Right lobe of liver (tissue), 6 donors: ENCODE measurements around the gene MAB21L2. TPM values are rescaled to one million over a fixed set of nuclear protein-coding genes. Genes with fewer than 3 reads are reported as not detected.

Experiments
- ATAC-seq, 4 donors: fragments of 200-7000 bp; cut with Tn5 transposase; one replicate each; pipeline ENCODE4 v1.9.1; 2020; ENCODE audit warnings: mild to moderate bottlenecking in 4 of 4, moderate library complexity in 4 of 4
- DNase-seq, 3 donors: peaks; one replicate each; pipeline ENCODE4 v3.0.0-alpha.2; 2020
- H3K27ac ChIP-seq, 3 donors: fragments of 200-600 bp; one replicate each; pipeline ENCODE4 v1.8.0; 2022
- H3K27me3 ChIP-seq, 2 donors: fragments of 200-600 bp; one replicate each; pipeline ENCODE4 v1.8.0; 2022
- H3K36me3 ChIP-seq, 4 donors: fragments of 200-600 bp; sonication (generic) in 1 of 4; one replicate each; pipeline versions ENCODE4 v1.5.1 to v1.8.0; 2017 to 2022; ENCODE audit warnings: control low read depth in 1 of 4
- H3K4me1 ChIP-seq, 4 donors: fragments of 200-600 bp; sonication (generic) in 1 of 4; one replicate each; pipeline versions ENCODE4 v1.5.1 to v1.8.0; 2017 to 2022; ENCODE audit warnings: control low read depth in 1 of 4
- H3K4me3 ChIP-seq, 3 donors: fragments of 200-600 bp; one replicate each; pipeline ENCODE4 v1.8.0; 2022
- H3K9me3 ChIP-seq, 4 donors: fragments of 200-600 bp; sonication (generic) in 1 of 4; one replicate each; pipeline versions ENCODE4 v1.5.1 to v1.8.0; 2017 to 2022; ENCODE audit warnings: control low read depth in 1 of 4
- POLR2A ChIP-seq: fragments of 450-650 bp; IDR thresholded peaks from one replicate; pipeline ENCODE4 v1.6.1; 2017; ENCODE audit warnings: antibody characterized with exemption, mild to moderate bottlenecking
- WGBS: methylation state at CpG from one replicate; pipeline ENCODE4 v1.1.6; 2018; ENCODE audit warnings: low coverage, low lambda C conversion rate; ENCODE audit not compliant: insufficient coverage; ENCODE audit errors: missing lambda C conversion rate; 5-methylcytosine and 5-hydroxymethylcytosine counted together
- intact Hi-C, 2 donors: fragments of 100-400 bp; cut with DNase I; formaldehyde crosslinking; loops; one replicate each; pipeline versions ENCODE4 v1.11.2 to v1.14.1; 2022
- total RNA-seq, 6 experiments: library from RNA; depleted of rRNA in 2 of 6; stranded (reverse); fragments of >200 nt in 2 of 6; fragmentation: NEBNext Ultra II Directional in 3 of 6; extraction: Animal tissue kit (Norgen Biotek cat#: 25700) in 3 of 6; gene quantifications; one replicate each; pipeline versions ENCODE4 v1.1.0 to v1.2.4, GENCODE V29; 2016 to 2023
- TF ChIP-seq, protein P1 (sequence below), 4 donors: fragments of 200-600 bp in 3 of 4; fragments of 450-650 bp in 1 of 4; IDR thresholded peaks; one replicate each; pipeline versions ENCODE4 v1.5.1 to v1.8.0; 2016 to 2022; ENCODE audit warnings: antibody characterized with exemption in 4 of 4, mild to moderate bottlenecking in 2 of 4
- donor health status: DM: no; HTN: yes; CAD: no.
- donor health status: DM: no; HTN: no; CAD: no.
- donor health status: DM: no; HTN: no; CAD: no.
- donor health status: DM: no; HTN: yes; CAD: no.
- donor health status: DM: no; HTN: yes; CAD: no.

MAB21L2 gene
- total RNA-seq, 6 experiments from 2014 or later, result 0.06 to 0.70 (median 0.31) TPM; not detected in 1

DNA sequence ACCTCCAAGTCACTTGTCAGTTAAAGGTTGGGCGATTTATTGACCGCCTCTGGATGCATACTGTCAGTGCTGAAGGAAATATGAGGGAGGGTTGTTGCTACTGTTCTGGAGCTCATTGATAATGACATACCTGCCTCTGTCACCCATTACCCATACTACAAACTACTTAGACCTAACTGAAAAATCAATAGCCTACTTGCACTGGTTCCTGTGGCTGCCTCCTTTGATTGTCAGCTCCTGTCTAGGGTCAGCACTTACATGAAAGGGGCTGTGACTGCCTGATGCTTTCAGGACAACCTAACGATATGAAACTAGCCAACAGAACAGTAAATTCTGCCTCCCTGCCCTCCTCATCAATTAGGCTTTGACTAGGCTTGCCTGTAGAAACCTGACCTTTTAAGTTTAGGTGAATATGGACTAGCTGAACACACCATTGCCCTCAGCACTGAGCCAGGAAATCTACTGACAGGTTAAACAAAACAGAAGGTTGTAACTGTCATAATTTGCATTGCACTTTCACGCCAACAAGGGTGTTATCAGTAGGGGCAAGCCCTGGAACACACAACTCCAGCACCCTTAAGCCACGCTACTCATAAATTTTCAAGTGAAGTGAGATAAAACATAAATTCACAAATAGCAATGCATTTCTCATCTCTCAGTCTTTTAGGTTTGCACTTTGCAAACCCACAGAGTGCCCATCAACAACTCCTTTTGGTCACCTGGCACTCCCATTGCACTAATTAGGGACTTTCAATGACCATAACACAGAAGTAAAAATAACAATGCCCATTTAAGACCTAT lies 9.0 kb upstream of the MAB21L2 start:
- no peak for TF ChIP-seq POLR2A
- TF ChIP-seq, protein P1, sequence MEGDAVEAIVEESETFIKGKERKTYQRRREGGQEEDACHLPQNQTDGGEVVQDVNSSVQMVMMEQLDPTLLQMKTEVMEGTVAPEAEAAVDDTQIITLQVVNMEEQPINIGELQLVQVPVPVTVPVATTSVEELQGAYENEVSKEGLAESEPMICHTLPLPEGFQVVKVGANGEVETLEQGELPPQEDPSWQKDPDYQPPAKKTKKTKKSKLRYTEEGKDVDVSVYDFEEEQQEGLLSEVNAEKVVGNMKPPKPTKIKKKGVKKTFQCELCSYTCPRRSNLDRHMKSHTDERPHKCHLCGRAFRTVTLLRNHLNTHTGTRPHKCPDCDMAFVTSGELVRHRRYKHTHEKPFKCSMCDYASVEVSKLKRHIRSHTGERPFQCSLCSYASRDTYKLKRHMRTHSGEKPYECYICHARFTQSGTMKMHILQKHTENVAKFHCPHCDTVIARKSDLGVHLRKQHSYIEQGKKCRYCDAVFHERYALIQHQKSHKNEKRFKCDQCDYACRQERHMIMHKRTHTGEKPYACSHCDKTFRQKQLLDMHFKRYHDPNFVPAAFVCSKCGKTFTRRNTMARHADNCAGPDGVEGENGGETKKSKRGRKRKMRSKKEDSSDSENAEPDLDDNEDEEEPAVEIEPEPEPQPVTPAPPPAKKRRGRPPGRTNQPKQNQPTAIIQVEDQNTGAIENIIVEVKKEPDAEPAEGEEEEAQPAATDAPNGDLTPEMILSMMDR (IDR thresholded peaks at IDR 0.05), result no peak
- intact Hi-C loops, result no loop called here
- H3K27ac ChIP-seq, result no peak overlapping the region
- no peak for ATAC-seq
- H3K4me3 ChIP-seq, result no peak overlapping the region
- H3K4me1 ChIP-seq, result no peaks in the 10 kb centered on the region
- H3K27me3 ChIP-seq, result no peaks in the 10 kb centered on the region
- no peak for DNase-seq
- H3K36me3 ChIP-seq, result no peaks in the 10 kb centered on the region
- WGBS, result 89% methylated on average over 5 of the region's 5 CpGs
- H3K9me3 ChIP-seq, result no peaks in the 10 kb centered on the region

DNA sequence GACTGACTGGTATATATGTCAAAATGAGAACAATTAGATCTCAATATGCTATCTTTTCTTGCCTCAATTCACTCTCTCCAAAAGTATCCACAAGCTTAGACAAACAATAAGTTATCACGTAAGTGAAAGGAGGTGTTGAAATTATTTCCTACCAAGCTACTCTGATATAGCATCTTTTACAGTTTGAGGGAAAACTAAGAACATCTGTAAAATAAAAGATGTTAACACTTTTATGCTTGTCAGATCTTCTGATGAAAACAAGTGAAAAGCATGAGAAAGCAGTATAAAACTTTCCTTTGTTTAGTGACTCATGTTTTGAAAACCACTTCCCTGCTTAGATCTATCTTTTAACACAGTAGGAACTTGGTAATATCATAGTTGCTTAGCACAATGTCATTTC lies 8.4 kb upstream of the MAB21L2 start:
- intact Hi-C loops, result no loop called here
- no peak overlapping the region for H3K27ac ChIP-seq

DNA sequence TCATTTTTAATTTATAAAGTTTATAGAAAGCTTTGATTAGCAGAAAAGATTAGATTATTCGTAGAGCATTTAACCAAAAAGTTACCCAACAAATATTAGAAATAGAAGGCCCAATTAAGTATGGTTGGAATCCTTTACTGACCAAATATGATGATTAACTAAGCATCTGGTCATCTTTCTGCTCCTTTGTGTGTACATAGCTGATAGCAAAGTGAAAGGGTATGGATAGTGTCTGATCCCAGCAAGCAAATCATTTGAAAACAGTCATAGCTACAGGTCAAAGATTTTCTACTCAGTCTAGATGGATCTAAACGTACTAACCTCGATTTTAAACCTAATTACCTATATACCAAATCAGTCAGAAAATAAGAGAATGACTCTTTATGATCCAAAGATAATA lies 7.3 kb upstream of the MAB21L2 start:
- intact Hi-C loops, result no loop called here
- WGBS, result 89% methylated on average over 3 of the region's 3 CpGs
- peak in 1 of 4 donors; percentile 48 for ATAC-seq

More for the DNA sequence above, 8.4 kb upstream of the MAB21L2 start:
- no peak for DNase-seq
- no peaks in the 10 kb centered on the region for H3K9me3 ChIP-seq
- no peak overlapping the region for H3K4me3 ChIP-seq
- H3K27me3 ChIP-seq, result no peaks in the 10 kb centered on the region
- WGBS, result 78% methylated on average over 1 of the region's 1 CpG
- TF ChIP-seq POLR2A, result no peak
- TF ChIP-seq, protein P1 (IDR thresholded peaks at IDR 0.05), result no peak
- peaks cover 0 to 4% (median 0%) of the 10 kb centered on the region in 4 donors for H3K4me1 ChIP-seq
- H3K36me3 ChIP-seq, result no peaks in the 10 kb centered on the region
- no peak for ATAC-seq

DNA sequence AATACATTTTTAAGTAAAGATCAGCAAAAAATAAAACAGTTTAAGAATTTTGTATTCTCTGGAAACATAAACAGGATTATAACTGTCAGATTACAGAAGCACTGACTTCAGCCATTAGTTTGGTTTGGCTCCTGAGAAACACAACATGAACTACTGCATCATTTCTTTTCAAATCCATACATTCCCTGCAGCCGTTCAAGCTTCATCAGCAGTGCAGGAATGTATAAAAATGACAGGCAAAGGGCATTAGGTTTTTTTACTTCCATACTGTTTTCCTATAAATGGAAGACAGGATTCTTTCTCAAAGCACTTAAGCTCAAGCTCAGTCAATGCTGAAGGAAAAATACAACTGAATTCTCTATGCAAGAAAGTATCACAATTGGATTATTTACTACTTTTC lies 4.2 kb upstream of the MAB21L2 start:
- Histone ChIP-seq H3K4me3 (no peak overlapping the region), H3K27me3 (no peaks in the 10 kb centered on the region), H3K36me3 (no peaks in the 10 kb centered on the region), H3K27ac (no peak overlapping the region), H3K9me3 (no peaks in the 10 kb centered on the region), H3K4me1 (peaks cover 0 to 8% (median 0%) of the 10 kb centered on the region in 4 donors)
- no peak for TF ChIP-seq POLR2A
- TF ChIP-seq, protein P1 (IDR thresholded peaks at IDR 0.05), result no peak
- ATAC-seq, result no peak
- WGBS, result 75% methylated on average over 1 of the region's 1 CpG
- intact Hi-C loops, result no loop called here
- no peak for DNase-seq

More for the DNA sequence above, 7.3 kb upstream of the MAB21L2 start:
- no peak overlapping the region for H3K4me3 ChIP-seq
- peaks cover 0 to 8% (median 0%) of the 10 kb centered on the region in 4 donors for H3K4me1 ChIP-seq
- no peaks in the 10 kb centered on the region for H3K36me3 ChIP-seq
- H3K9me3 ChIP-seq, result no peaks in the 10 kb centered on the region
- H3K27me3 ChIP-seq, result no peaks in the 10 kb centered on the region
- no peak for TF ChIP-seq POLR2A
- TF ChIP-seq, protein P1 (IDR thresholded peaks at IDR 0.05), result no peak
- no peak overlapping the region for H3K27ac ChIP-seq
- DNase-seq, result no peak
